ENCODE data around the gene MCAT. TPM values are rescaled to one million over a fixed set of nuclear protein-coding genes. Genes with fewer than 3 reads are reported as not detected.

Gene MCAT
- total RNA-seq, 1 donor from 2014 or later, result 22.8 TPM

DNA sequence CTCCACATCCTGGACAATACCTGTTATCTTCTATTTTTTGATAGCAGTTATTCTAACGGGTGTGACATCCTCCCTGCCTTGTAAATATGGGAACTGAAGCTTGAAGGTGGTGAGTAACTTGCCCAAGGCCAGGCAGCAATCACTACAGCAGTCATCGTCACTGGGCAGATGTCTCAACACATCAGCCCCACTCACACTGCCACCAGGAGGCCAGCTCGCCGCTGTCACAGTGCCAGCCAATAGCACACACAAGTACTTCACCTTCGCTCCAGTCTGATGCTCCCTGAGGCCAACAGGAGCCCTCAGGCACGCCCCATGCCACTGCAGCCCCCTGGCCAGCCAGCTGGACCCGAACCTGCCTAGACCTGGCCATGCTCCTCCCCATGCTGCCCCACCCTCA is 49.1 kb downstream of the MCAT start:
- Histone ChIP-seq H3K4me3 (no peak overlapping the region), H3K27ac (no peak overlapping the region), H3K4me1 (peaks cover 7% of the 10 kb centered on the region), H3K27me3 (no peaks in the 10 kb centered on the region), H3K9me3 (no peaks in the 10 kb centered on the region), H3K36me3 (no peaks in the 10 kb centered on the region)
- intact Hi-C loops (cut with DNase I), result no loop called here
- DNase-seq (ENCODE audit: extremely low spot score in 2 of 2), result no peak
- TF ChIP-seq, protein P1, sequence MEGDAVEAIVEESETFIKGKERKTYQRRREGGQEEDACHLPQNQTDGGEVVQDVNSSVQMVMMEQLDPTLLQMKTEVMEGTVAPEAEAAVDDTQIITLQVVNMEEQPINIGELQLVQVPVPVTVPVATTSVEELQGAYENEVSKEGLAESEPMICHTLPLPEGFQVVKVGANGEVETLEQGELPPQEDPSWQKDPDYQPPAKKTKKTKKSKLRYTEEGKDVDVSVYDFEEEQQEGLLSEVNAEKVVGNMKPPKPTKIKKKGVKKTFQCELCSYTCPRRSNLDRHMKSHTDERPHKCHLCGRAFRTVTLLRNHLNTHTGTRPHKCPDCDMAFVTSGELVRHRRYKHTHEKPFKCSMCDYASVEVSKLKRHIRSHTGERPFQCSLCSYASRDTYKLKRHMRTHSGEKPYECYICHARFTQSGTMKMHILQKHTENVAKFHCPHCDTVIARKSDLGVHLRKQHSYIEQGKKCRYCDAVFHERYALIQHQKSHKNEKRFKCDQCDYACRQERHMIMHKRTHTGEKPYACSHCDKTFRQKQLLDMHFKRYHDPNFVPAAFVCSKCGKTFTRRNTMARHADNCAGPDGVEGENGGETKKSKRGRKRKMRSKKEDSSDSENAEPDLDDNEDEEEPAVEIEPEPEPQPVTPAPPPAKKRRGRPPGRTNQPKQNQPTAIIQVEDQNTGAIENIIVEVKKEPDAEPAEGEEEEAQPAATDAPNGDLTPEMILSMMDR (IDR thresholded peaks at IDR 0.05), result no peak
- no peak for TF ChIP-seq POLR2AphosphoS5 (IDR thresholded peaks at IDR 0.05; ENCODE audit: insufficient read depth in 1 of 2, low read depth in 1 of 2)
- no peak for TF ChIP-seq POLR2A (IDR thresholded peaks at IDR 0.05)

DNA sequence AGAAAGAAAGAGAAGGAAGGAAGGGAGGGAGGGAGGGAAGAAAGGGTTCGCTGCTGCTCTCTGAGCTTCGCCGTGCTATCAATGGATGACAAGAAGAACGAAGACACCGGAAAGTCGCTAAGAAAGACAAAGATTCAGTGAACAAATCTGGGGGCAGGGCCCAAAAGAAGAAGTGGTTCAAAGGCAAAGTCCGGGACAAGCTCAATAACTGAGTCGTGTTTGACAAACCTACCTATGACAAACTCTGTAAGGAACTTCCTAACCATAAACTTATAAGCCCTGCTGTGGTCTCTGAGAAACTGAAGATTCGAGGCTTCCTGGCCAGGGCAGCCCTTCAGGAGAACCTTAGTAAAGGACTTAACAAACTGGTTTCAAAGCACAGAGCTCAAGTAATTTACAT is 51.1 kb downstream of the MCAT start:
- H3K27me3 ChIP-seq, result no peaks in the 10 kb centered on the region
- no peak overlapping the region for H3K27ac ChIP-seq
- intact Hi-C loops (cut with DNase I), result no loop called here
- H3K4me1 ChIP-seq, result peaks cover 13% of the 10 kb centered on the region
- no peaks in the 10 kb centered on the region for H3K9me3 ChIP-seq
- no peak for TF ChIP-seq POLR2AphosphoS5 (IDR thresholded peaks at IDR 0.05; ENCODE audit: insufficient read depth in 1 of 2, low read depth in 1 of 2)
- TF ChIP-seq, protein P1 (IDR thresholded peaks at IDR 0.05), result no peak
- TF ChIP-seq POLR2A (IDR thresholded peaks at IDR 0.05), result no peak
- H3K4me3 ChIP-seq, result no peak overlapping the region
- no peak for DNase-seq (ENCODE audit: extremely low spot score in 2 of 2)
- no peaks in the 10 kb centered on the region for H3K36me3 ChIP-seq

- no peak overlapping the region for H3K27ac ChIP-seq
- no peak overlapping the region for H3K4me3 ChIP-seq
- intact Hi-C loops (cut with DNase I), result no loop called here
- TF ChIP-seq, protein P1 (IDR thresholded peaks at IDR 0.05), result peak in 2 of 3 experiments; percentile 26 to 29
- TF ChIP-seq POLR2A (IDR thresholded peaks at IDR 0.05) (no peak), POLR2AphosphoS5 (IDR thresholded peaks at IDR 0.05; ENCODE audit: insufficient read depth in 1 of 2, low read depth in 1 of 2) (peak in 1 of 2 donors; percentile 54)
- no peaks in the 10 kb centered on the region for H3K9me3 ChIP-seq
- peaks cover 13% of the 10 kb centered on the region for H3K4me1 ChIP-seq
- H3K36me3 ChIP-seq, result no peaks in the 10 kb centered on the region
- no peak for DNase-seq (ENCODE audit: extremely low spot score in 2 of 2)
- H3K27me3 ChIP-seq, result no peaks in the 10 kb centered on the region
Measured at GRCh38 chr22:43090130-43090789, 52.9 kb downstream of the MCAT start.

DNA sequence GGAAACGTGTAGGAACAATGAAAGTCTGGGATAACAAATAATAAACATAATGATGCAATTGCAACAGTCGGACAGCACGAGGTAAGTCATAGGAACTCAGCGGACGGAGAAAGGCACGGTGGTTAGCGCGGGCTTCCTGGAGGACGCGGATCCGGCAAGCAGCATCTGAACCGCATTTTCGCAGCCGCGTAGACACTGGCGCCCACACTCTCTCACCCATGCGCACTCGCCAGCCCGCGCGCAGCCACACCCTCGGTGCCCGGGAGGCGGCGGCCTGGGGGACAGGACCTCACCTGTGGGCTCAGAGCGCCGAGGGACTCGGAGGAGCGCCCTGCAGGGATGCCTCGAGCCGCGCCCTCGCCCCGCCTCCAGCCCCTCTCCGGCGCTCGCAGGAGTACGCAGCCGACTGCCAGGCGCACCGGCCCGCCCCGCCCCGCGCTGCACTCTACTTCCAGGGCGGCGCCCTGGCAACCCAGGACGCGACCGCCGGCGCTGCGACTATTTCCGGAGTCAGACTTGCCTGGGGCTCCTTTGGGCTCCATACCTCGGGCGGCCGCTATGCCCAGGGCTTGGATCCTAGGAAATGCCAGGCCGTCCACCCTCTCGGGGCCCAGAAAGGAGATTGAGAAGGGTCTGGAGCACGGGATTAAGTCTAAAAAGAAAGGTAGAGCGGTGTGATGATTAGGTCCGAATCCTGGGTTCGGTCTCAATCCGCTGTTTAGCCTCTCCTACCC is 54.0 kb downstream of the MCAT start, which contains the start of gene TTLL1:
TTLL1 (minus strand) TSS at position 408 of the 734 bp plus-strand sequence. CDS start 13,805 bp downstream, outside the sequence.
- H3K9me3 ChIP-seq, result no peaks in the 10 kb centered on the region
- H3K36me3 ChIP-seq, result no peaks in the 10 kb centered on the region
- no peak for DNase-seq (ENCODE audit: extremely low spot score in 2 of 2)
- peaks cover 13% of the 10 kb centered on the region for H3K4me1 ChIP-seq
- no peaks in the 10 kb centered on the region for H3K27me3 ChIP-seq
- intact Hi-C loops (cut with DNase I), result no loop called here
- TF ChIP-seq POLR2AphosphoS5 (IDR thresholded peaks at IDR 0.05; ENCODE audit: insufficient read depth in 1 of 2, low read depth in 1 of 2) (peak in 1 of 2 donors; percentile 66), POLR2A (IDR thresholded peaks at IDR 0.05) (no peak)
- TF ChIP-seq, protein P1 (IDR thresholded peaks at IDR 0.05), result no peak
- H3K4me3 ChIP-seq, result peak within 1 kb of the TSS; percentile 67 to 80
- H3K27ac ChIP-seq, result peak within 1 kb of the TSS; percentile 59

GRCh38 chr22:43088627-43088983 is 54.6 kb downstream of the MCAT start:
- H3K36me3 ChIP-seq, result no peaks in the 10 kb centered on the region
- H3K9me3 ChIP-seq, result no peaks in the 10 kb centered on the region
- DNase-seq (ENCODE audit: extremely low spot score in 2 of 2), result no peak
- H3K4me1 ChIP-seq, result peaks cover 13% of the 10 kb centered on the region
- H3K27ac ChIP-seq, result peak overlapping the region; percentile 59
- intact Hi-C loops (cut with DNase I), result no loop called here
- H3K27me3 ChIP-seq, result no peaks in the 10 kb centered on the region
- TF ChIP-seq POLR2AphosphoS5 (IDR thresholded peaks at IDR 0.05; ENCODE audit: insufficient read depth in 1 of 2, low read depth in 1 of 2) (no peak), POLR2A (IDR thresholded peaks at IDR 0.05) (no peak)
- TF ChIP-seq, protein P1 (IDR thresholded peaks at IDR 0.05), result no peak
- peak overlapping the region; percentile 67 to 80 for H3K4me3 ChIP-seq

Measured in vagina (tissue), 2 donors.